SU-DHL-6 (cell line): ENCODE data around the gene OR2A25.

Source experiments
- H2AFZ ChIP-seq: fragments of 200-600 bp; sonication (generic); 2 replicates; pipeline ENCODE4 v1.6.1; 2014; ENCODE audit warnings: low read depth, mild to moderate bottlenecking, moderate library complexity, mixed read lengths, antibody characterized with exemption, low read length; ENCODE audit not compliant: severe bottlenecking
- H3F3A ChIP-seq: fragments of 200-600 bp; shearing (Covaris generic); 2 replicates; pipeline ENCODE4 v1.6.0; 2016; ENCODE audit warnings: antibody characterized with exemption, mild to moderate bottlenecking; ENCODE audit not compliant: insufficient read depth
- H3K27ac ChIP-seq: fragments of 200-600 bp; sonication (generic); 2 replicates; pipeline ENCODE4 v1.5.1; 2016; ENCODE audit warnings: low read depth, mild to moderate bottlenecking, low read length, moderate library complexity, mixed read lengths
- H3K27me3 ChIP-seq: fragments of 200-600 bp; sonication (generic), shearing (Covaris generic); 2 replicates; pipeline ENCODE4 v1.6.0; 2014; ENCODE audit warnings: mild to moderate bottlenecking, low read length
- H3K36me3 ChIP-seq: fragments of 200-600 bp; sonication (generic); 2 replicates; pipeline ENCODE4 v1.6.1; 2014; ENCODE audit warnings: mild to moderate bottlenecking, low read length, mixed read lengths
- H3K4me2 ChIP-seq: fragments of 300-600, 200-600 bp; shearing (Covaris generic), sonication (generic); 2 replicates; pipeline ENCODE4 v1.6.0; 2014; ENCODE audit warnings: low read length, low read depth, mild to moderate bottlenecking; ENCODE audit not compliant: poor library complexity, severe bottlenecking
- H3K4me3 ChIP-seq: fragments of 200-600 bp; sonication (generic); 2 replicates; pipeline ENCODE4 v1.5.1; 2014; ENCODE audit warnings: antibody characterized with exemption, low read length, mild to moderate bottlenecking, mixed read lengths; ENCODE audit not compliant: insufficient read depth, poor library complexity, severe bottlenecking
- H3K79me2 ChIP-seq: fragments of 200-600 bp; sonication (generic); 2 replicates; pipeline ENCODE4 v1.6.1; 2014; ENCODE audit warnings: mild to moderate bottlenecking, low read length, moderate library complexity; ENCODE audit not compliant: insufficient read depth
- H3K9ac ChIP-seq: fragments of 200-600 bp; sonication (generic); 2 replicates; pipeline ENCODE4 v1.7.0; 2014; ENCODE audit warnings: mild to moderate bottlenecking, low read length
- H3K9me2 ChIP-seq: fragments of 200-600 bp; sonication (generic); replicated peaks from 2 replicates; pipeline ENCODE4 v1.6.1; 2014; ENCODE audit warnings: low read length; ENCODE audit not compliant: insufficient read depth
- H3K9me3 ChIP-seq: fragments of 200-600 bp; sonication (generic); 2 replicates; pipeline ENCODE4 v1.6.1; 2014; ENCODE audit warnings: low read length, mixed read lengths; ENCODE audit not compliant: insufficient read depth
- H4K20me1 ChIP-seq: fragments of 200-600 bp; sonication (generic); 2 replicates; pipeline ENCODE4 v1.6.1; 2014; ENCODE audit warnings: low read depth, mild to moderate bottlenecking, antibody characterized with exemption, low read length, moderate library complexity, mixed read lengths
- EZH2phosphoT487 ChIP-seq: fragments of 200-600 bp; sonication (generic), shearing (Covaris generic); conservative IDR thresholded peaks from 2 replicates; pipeline ENCODE4 v1.6.1; 2018; ENCODE audit warnings: mild to moderate bottlenecking, antibody characterized with exemption, low read length, moderate library complexity, mixed read lengths
- TF ChIP-seq, protein P1 (sequence below): fragments of 200-600 bp; sonication (generic); IDR thresholded peaks from one replicate; pipeline ENCODE4 v1.5.1; 2017; ENCODE audit warnings: antibody characterized with exemption, mild to moderate bottlenecking, low read length, moderate library complexity; ENCODE audit not compliant: insufficient read depth, poor library complexity, severe bottlenecking

The OR2A25 gene

GRCh38 chr7:144110272-144110671 lies 40.7 kb downstream of the OR2A25 start:
- Histone ChIP-seq H3K27me3 (no peaks in the 10 kb centered on the region), H3K9ac (no peak overlapping the region), H3K9me3 (no peaks in the 10 kb centered on the region), H3K27ac (no peak overlapping the region), H3K9me2 (no peaks in the 10 kb centered on the region), H3K4me2 (no peak overlapping the region), H3K36me3 (no peaks in the 10 kb centered on the region), H2AFZ (no peak overlapping the region), H3F3A (no peaks in the 10 kb centered on the region), H4K20me1 (no peaks in the 10 kb centered on the region), H3K79me2 (no peaks in the 10 kb centered on the region), H3K4me3 (no peak overlapping the region)
- no peak for TF ChIP-seq EZH2phosphoT487
- TF ChIP-seq, protein P1, sequence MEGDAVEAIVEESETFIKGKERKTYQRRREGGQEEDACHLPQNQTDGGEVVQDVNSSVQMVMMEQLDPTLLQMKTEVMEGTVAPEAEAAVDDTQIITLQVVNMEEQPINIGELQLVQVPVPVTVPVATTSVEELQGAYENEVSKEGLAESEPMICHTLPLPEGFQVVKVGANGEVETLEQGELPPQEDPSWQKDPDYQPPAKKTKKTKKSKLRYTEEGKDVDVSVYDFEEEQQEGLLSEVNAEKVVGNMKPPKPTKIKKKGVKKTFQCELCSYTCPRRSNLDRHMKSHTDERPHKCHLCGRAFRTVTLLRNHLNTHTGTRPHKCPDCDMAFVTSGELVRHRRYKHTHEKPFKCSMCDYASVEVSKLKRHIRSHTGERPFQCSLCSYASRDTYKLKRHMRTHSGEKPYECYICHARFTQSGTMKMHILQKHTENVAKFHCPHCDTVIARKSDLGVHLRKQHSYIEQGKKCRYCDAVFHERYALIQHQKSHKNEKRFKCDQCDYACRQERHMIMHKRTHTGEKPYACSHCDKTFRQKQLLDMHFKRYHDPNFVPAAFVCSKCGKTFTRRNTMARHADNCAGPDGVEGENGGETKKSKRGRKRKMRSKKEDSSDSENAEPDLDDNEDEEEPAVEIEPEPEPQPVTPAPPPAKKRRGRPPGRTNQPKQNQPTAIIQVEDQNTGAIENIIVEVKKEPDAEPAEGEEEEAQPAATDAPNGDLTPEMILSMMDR, result no peak

GRCh38 chr7:144113651-144114050 lies 44.0 kb downstream of the OR2A25 start:
- H3K4me2 ChIP-seq, result no peak overlapping the region
- H3K27ac ChIP-seq, result no peak overlapping the region
- H2AFZ ChIP-seq, result no peak overlapping the region
- H3K9me2 ChIP-seq, result no peaks in the 10 kb centered on the region
- no peaks in the 10 kb centered on the region for H3K9me3 ChIP-seq
- no peaks in the 10 kb centered on the region for H3K36me3 ChIP-seq
- no peaks in the 10 kb centered on the region for H4K20me1 ChIP-seq
- H3K27me3 ChIP-seq, result no peaks in the 10 kb centered on the region
- H3K4me3 ChIP-seq, result no peak overlapping the region
- no peaks in the 10 kb centered on the region for H3F3A ChIP-seq
- TF ChIP-seq, protein P1, result no peak
- no peak for TF ChIP-seq EZH2phosphoT487
- no peak overlapping the region for H3K9ac ChIP-seq
- no peaks in the 10 kb centered on the region for H3K79me2 ChIP-seq

DNA sequence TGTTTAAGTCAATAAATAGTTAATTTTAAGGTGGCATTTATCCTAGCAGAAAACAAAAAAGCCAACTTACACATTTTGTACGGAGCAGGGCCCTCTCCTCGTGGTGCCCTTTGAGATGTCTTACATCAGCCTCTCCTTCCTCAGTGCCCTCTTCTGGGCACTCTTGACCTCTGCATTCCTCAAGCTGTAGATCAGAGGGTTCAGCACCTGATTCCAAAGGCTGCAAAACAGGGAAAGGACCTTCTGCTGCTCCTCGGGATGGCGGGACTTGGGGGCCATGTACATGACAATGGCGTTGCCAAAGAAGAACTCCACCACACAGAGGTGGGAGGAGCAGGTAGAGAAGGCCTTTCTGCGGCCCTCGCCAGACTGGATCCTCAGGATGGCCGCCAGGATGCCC lies 48.7 kb downstream of the OR2A25 start:
- Histone ChIP-seq H3K9me3 (no peaks in the 10 kb centered on the region), H3K79me2 (no peaks in the 10 kb centered on the region), H3K27ac (no peak overlapping the region), H3K4me2 (no peak overlapping the region), H4K20me1 (no peaks in the 10 kb centered on the region), H3K4me3 (no peak overlapping the region), H3K9me2 (no peaks in the 10 kb centered on the region), H3F3A (no peaks in the 10 kb centered on the region), H2AFZ (no peak overlapping the region), H3K9ac (no peak overlapping the region), H3K36me3 (no peaks in the 10 kb centered on the region), H3K27me3 (no peaks in the 10 kb centered on the region)
- no peak for TF ChIP-seq EZH2phosphoT487
- TF ChIP-seq, protein P1, result no peak
